Measurements from ENCODE around the gene DTYMK. TPM values are rescaled to one million over a fixed set of nuclear protein-coding genes. Genes with fewer than 3 reads are reported as not detected.

Gene DTYMK
- total RNA-seq, 2 experiments from 2014 or later = 4.8 to 6.0 TPM

GRCh38 chr2:241660593-241661213 lies 25.9 kb downstream of the DTYMK start:
- CTCF ChIA-PET = interaction anchor here (0.6 kb wide), 1 partner anchor 110 kb away, joined by 3 read pairs; no protein-coding TSS in a partner anchor

DNA sequence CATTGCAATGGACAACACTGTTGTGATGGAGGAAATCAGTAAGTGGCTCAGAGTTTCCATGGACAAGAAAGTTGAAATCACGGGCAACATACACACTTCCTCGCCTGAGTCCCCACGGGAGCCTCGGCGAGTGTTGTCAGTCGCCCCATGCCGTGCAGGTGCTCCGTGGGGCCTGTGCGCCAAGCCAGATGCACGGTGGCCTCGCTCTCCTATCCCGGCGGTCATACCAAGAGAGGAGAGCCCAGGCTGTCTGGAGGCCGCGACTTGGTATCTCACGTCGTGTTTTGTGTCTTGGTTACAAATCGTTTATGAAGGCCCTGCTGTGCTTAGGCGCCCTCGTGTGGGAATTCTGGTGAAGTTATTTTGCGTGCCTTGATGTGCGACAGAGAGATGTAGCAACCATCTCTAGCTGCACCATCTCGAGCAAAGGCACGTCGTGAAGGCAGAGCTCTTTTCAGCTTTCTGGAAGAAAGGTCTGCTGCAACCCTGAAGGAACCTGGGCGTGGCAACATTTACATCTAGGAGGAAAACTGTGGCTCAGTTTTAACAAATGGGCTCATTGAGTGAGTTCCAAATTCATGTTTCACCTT lies 27.4 kb downstream of the DTYMK start:
- peak in 8 of 14 experiments; percentile 11 to 62 (median 36) for DNase-seq
- intact Hi-C loops (cut with DNase I, micrococcal nuclease) = loop anchor here in 1 of 2 experiments (2.0 kb wide), 1 partner anchor 806 kb away; no protein-coding TSS in a partner anchor
- ATAC-seq (ENCODE audit: poor library complexity) = peak; percentile 51
- Histone ChIP-seq H3K27ac (ENCODE audit: low read depth in 1 of 2, low read length in 2 of 2) (no peak overlapping the region), H3K36me3 (ENCODE audit: insufficient read depth, low read length) (peaks cover 68% of the 10 kb centered on the region), H3K27me3 (ENCODE audit: control insufficient read depth in 1 of 2, insufficient read depth in 2 of 2, low read length in 2 of 2) (no peaks in the 10 kb centered on the region), H3K4me3 (ENCODE audit: low read length) (no peak overlapping the region), H3K9me3 (ENCODE audit: control insufficient read depth in 1 of 2, insufficient read depth in 1 of 2, low read length in 2 of 2) (no peaks in the 10 kb centered on the region), H3K4me1 (ENCODE audit: insufficient read depth, low read length) (no peaks in the 10 kb centered on the region)
- H3K9me3 Mint-ChIP-seq = no peaks in the 10 kb centered on the region
- peak; percentile 25 for TF ChIP-seq CTCF (IDR thresholded peaks at IDR 0.05)
- H3K4me1 Mint-ChIP-seq (ENCODE audit: low read depth) = no peaks in the 10 kb centered on the region
- H3K27me3 Mint-ChIP-seq = no peaks in the 10 kb centered on the region
- H3K4me3 Mint-ChIP-seq = no peak overlapping the region
- ChIA-PET CTCF (no interaction called here), POLR2A (no interaction called here)
- peaks cover 68% of the 10 kb centered on the region for H3K36me3 Mint-ChIP-seq (ENCODE audit: low read depth)
- H3K27ac Mint-ChIP-seq = no peak overlapping the region

More at GRCh38 chr2:241660593-241661213, 25.9 kb downstream of the DTYMK start:
- no peaks in the 10 kb centered on the region for H3K9me3 ChIP-seq (ENCODE audit: control insufficient read depth in 1 of 2, insufficient read depth in 1 of 2, low read length in 2 of 2)
- ATAC-seq (ENCODE audit: poor library complexity) = no peak
- H3K27me3 ChIP-seq (ENCODE audit: control insufficient read depth in 1 of 2, insufficient read depth in 2 of 2, low read length in 2 of 2) = no peaks in the 10 kb centered on the region
- no peak overlapping the region for H3K4me3 ChIP-seq (ENCODE audit: low read length)
- H3K27ac ChIP-seq (ENCODE audit: low read depth in 1 of 2, low read length in 2 of 2) = no peak overlapping the region
- H3K27ac Mint-ChIP-seq = no peak overlapping the region
- POLR2A ChIA-PET = no interaction called here
- H3K36me3 Mint-ChIP-seq (ENCODE audit: low read depth) = peaks cover 55% of the 10 kb centered on the region
- no peak overlapping the region for H3K4me3 Mint-ChIP-seq
- intact Hi-C loops (cut with DNase I, micrococcal nuclease) = no loop called here
- peaks cover 5% of the 10 kb centered on the region for H3K4me1 Mint-ChIP-seq (ENCODE audit: low read depth)
- H3K9me3 Mint-ChIP-seq = no peaks in the 10 kb centered on the region
- no peak for TF ChIP-seq CTCF (IDR thresholded peaks at IDR 0.05)
- peaks cover 54% of the 10 kb centered on the region for H3K36me3 ChIP-seq (ENCODE audit: insufficient read depth, low read length)
- no peaks in the 10 kb centered on the region for H3K27me3 Mint-ChIP-seq
- H3K4me1 ChIP-seq (ENCODE audit: insufficient read depth, low read length) = peaks cover 4% of the 10 kb centered on the region
- DNase-seq = no peak

- Mint-ChIP-seq H3K27me3 (no peaks in the 10 kb centered on the region), H3K4me3 (no peak overlapping the region), H3K9me3 (no peaks in the 10 kb centered on the region), H3K27ac (no peak overlapping the region), H3K36me3 (ENCODE audit: low read depth) (peaks cover 77% of the 10 kb centered on the region), H3K4me1 (ENCODE audit: low read depth) (no peaks in the 10 kb centered on the region)
- Histone ChIP-seq H3K9me3 (ENCODE audit: control insufficient read depth in 1 of 2, insufficient read depth in 1 of 2, low read length in 2 of 2) (no peaks in the 10 kb centered on the region), H3K27me3 (ENCODE audit: control insufficient read depth in 1 of 2, insufficient read depth in 2 of 2, low read length in 2 of 2) (no peaks in the 10 kb centered on the region), H3K4me1 (ENCODE audit: insufficient read depth, low read length) (no peaks in the 10 kb centered on the region), H3K36me3 (ENCODE audit: insufficient read depth, low read length) (peaks cover 73% of the 10 kb centered on the region), H3K27ac (ENCODE audit: low read depth in 1 of 2, low read length in 2 of 2) (no peak overlapping the region), H3K4me3 (ENCODE audit: low read length) (no peak overlapping the region)
- POLR2A ChIA-PET = no interaction called here
- CTCF ChIA-PET = no interaction called here
- no peak for ATAC-seq (ENCODE audit: poor library complexity)
- no peak for DNase-seq
- intact Hi-C loops (cut with DNase I, micrococcal nuclease) = loop anchor here in 1 of 2 experiments (2.0 kb wide), 1 partner anchor 805 kb away; no protein-coding TSS in a partner anchor
- no peak for TF ChIP-seq CTCF (IDR thresholded peaks at IDR 0.05)
Measured at GRCh38 chr2:241658296-241658695, 28.3 kb downstream of the DTYMK start.

Measured in CD4-positive, alpha-beta T cell (primary cell).